ENCODE measurements around the gene FZR1. TPM values are rescaled to one million over a fixed set of nuclear protein-coding genes. Genes with fewer than 3 reads are reported as not detected.

The FZR1 gene
- polyA plus RNA-seq, 3 donors, result 7.7 to 44.6 (median 9.4) TPM

GRCh38 chr19:3548606-3549005, 42.5 kb downstream of the FZR1 start:
- Histone ChIP-seq H3K36me3 (replicated peaks in 1 of 2; ENCODE audit: control insufficient read depth in 1 of 2, insufficient read depth in 2 of 2, low read length in 2 of 2) (peaks cover 38 to 55% of the 10 kb centered on the region in 2 donors), H3K4me2 (replicated peaks; ENCODE audit: extremely low read depth, low read length, poor library complexity, severe bottlenecking) (peak overlapping the region; percentile 66), H3K9me3 (replicated peaks in 1 of 2; ENCODE audit: control insufficient read depth in 1 of 2, insufficient read depth in 1 of 2, low read length in 2 of 2) (no peaks in the 10 kb centered on the region), H2AFZ (ENCODE audit: insufficient read depth, low read depth, low read length, poor library complexity, severe bottlenecking) (no peak overlapping the region), H3K27me3 (ENCODE audit: control insufficient read depth in 2 of 2, insufficient read depth in 2 of 2, low read length in 2 of 2) (no peaks in the 10 kb centered on the region), H3K4me1 (ENCODE audit: control insufficient read depth in 1 of 2, insufficient read depth in 2 of 2, low read length in 2 of 2) (peaks cover 49 to 61% of the 10 kb centered on the region in 2 donors), H3K9ac (ENCODE audit: insufficient read depth, low read length, poor library complexity, severe bottlenecking) (peak overlapping the region; percentile 54), H3K79me2 (ENCODE audit: insufficient read depth, low read length) (peaks cover 45% of the 10 kb centered on the region), H3K27ac (ENCODE audit: low read depth in 1 of 2, low read length in 2 of 2) (peak overlapping the region; percentile 89 to 98), H4K20me1 (ENCODE audit: insufficient read depth, low read length) (peaks cover 48% of the 10 kb centered on the region), H3K4me3 (replicated peaks in 1 of 3; ENCODE audit: low read depth in 2 of 3, low read length in 3 of 3) (peak overlapping the region in 1 of 3 experiments; percentile 44)
- Mint-ChIP-seq H3K27me3 (ENCODE audit: low read depth in 3 of 3) (no peaks in the 10 kb centered on the region), H3K9me3 (peaks cover 0 to 2% (median 0%) of the 10 kb centered on the region in 7 donors), H3K36me3 (peaks cover 37 to 49% of the 10 kb centered on the region in 2 donors), H3K4me1 (peaks cover 46% of the 10 kb centered on the region), H3K27ac (peak overlapping the region; percentile 93 to 99 (median 97)), H3K4me3 (peak overlapping the region; percentile 67 to 68)
- WGBS (ENCODE audit: insufficient coverage), result 20% methylated on average over 10 of the region's 14 CpGs
- peak; percentile 94 to 96 (median 96) for DNase-seq
- intact Hi-C loops (cut with micrococcal nuclease), result loop anchor here (1.0 to 5.0 kb wide), 4 partner anchors 9 to 79 kb away; partner anchors contain the start of genes CACTIN (in 1 of the 2) and MFSD12 (in 1 of the 2)
- no peak for TF ChIP-seq CTCF (IDR thresholded peaks at IDR 0.05)

DNA sequence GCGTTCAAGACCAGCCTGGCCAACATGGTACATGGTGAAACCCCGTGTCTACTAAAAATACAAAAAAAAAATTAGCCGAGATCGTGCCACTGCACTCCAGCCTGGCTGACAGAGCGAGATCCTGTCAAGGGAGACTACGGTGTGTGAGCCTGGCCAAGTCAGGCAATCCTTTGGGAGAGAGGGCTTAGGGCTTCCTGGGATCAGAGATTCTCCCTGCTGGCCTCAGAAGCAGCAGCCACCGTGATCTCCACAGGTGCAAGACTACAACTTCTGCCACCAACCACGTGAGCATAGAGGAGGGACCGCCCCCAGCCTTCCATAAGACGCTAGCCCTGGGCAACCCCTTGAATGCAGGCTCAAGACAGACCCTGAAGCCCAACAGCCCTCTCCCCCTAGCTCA, 43.7 kb downstream of the FZR1 start:
- Histone ChIP-seq H3K4me2 (replicated peaks; ENCODE audit: extremely low read depth, low read length, poor library complexity, severe bottlenecking) (no peak overlapping the region), H3K36me3 (replicated peaks in 1 of 2; ENCODE audit: control insufficient read depth in 1 of 2, insufficient read depth in 2 of 2, low read length in 2 of 2) (peaks cover 27 to 43% of the 10 kb centered on the region in 2 donors), H3K9me3 (replicated peaks in 1 of 2; ENCODE audit: control insufficient read depth in 1 of 2, insufficient read depth in 1 of 2, low read length in 2 of 2) (no peaks in the 10 kb centered on the region), H3K27me3 (ENCODE audit: control insufficient read depth in 2 of 2, insufficient read depth in 2 of 2, low read length in 2 of 2) (no peaks in the 10 kb centered on the region), H4K20me1 (ENCODE audit: insufficient read depth, low read length) (peaks cover 35% of the 10 kb centered on the region), H3K4me1 (ENCODE audit: control insufficient read depth in 1 of 2, insufficient read depth in 2 of 2, low read length in 2 of 2) (peaks cover 61 to 72% of the 10 kb centered on the region in 2 donors), H3K27ac (ENCODE audit: low read depth in 1 of 2, low read length in 2 of 2) (peak overlapping the region; percentile 28 to 44), H3K9ac (ENCODE audit: insufficient read depth, low read length, poor library complexity, severe bottlenecking) (no peak overlapping the region), H3K4me3 (replicated peaks in 1 of 3; ENCODE audit: low read depth in 2 of 3, low read length in 3 of 3) (no peak overlapping the region), H3K79me2 (ENCODE audit: insufficient read depth, low read length) (peaks cover 57% of the 10 kb centered on the region), H2AFZ (ENCODE audit: insufficient read depth, low read depth, low read length, poor library complexity, severe bottlenecking) (no peak overlapping the region)
- DNase-seq, result no peak
- WGBS (ENCODE audit: insufficient coverage), result 92% methylated on average over 7 of the region's 10 CpGs
- intact Hi-C loops (cut with micrococcal nuclease), result loop anchor here (5.0 kb wide), 4 partner anchors 32 to 77 kb away; partner anchors contain the start of genes CACTIN (in 1 of the 2) and FZR1 (in 1 of the 2)
- H3K27me3 Mint-ChIP-seq (ENCODE audit: low read depth in 3 of 3), result no peaks in the 10 kb centered on the region
- peaks cover 0 to 2% (median 0%) of the 10 kb centered on the region in 7 donors for H3K9me3 Mint-ChIP-seq
- H3K36me3 Mint-ChIP-seq, result peaks cover 37 to 47% of the 10 kb centered on the region in 2 donors
- H3K4me3 Mint-ChIP-seq, result no peak overlapping the region
- H3K4me1 Mint-ChIP-seq, result peaks cover 54% of the 10 kb centered on the region
- no peak for TF ChIP-seq CTCF (IDR thresholded peaks at IDR 0.05)
- peak overlapping the region; percentile 93 to 99 (median 97) for H3K27ac Mint-ChIP-seq

All from CD14-positive monocyte (primary cell).